Hematopoietic multipotent progenitor cell treated with erythropoietin and hydrocortisone succinate and interleukin-3 and kit ligand, for 17 days (in vitro differentiated cells): ENCODE data around the gene RTN4R.
"Not testable (repeated sequence)": the region's sequence is repeated elsewhere in the genome, so short reads cannot be mapped to it uniquely, and the experiment has no call there.

Source experiments
- DNase-seq: peaks from one replicate; pipeline ENCODE4 v3.0.0-alpha.2; 2015; ENCODE audit warnings: low spot score

RTN4R gene

GRCh38 chr22:20271114-20271994 lies 3.2 kb upstream of the RTN4R start:
- no peak for DNase-seq

GRCh38 chr22:20270190-20271113 lies 2.3 kb upstream of the RTN4R start:
- not testable (repeated sequence) for DNase-seq

GRCh38 chr22:20269673-20270072 lies 1.6 kb upstream of the RTN4R start:
- DNase-seq: not testable (repeated sequence)

GRCh38 chr22:20269201-20269600 lies 1.1 kb upstream of the RTN4R start:
- DNase-seq: not testable (repeated sequence)

GRCh38 chr22:20267441-20268278 lies 458 bp downstream of the RTN4R start:
- DNase-seq: no peak

- DNase-seq: not testable (repeated sequence)
Measured at GRCh38 chr22:20266667-20267440, 1.3 kb downstream of the RTN4R start.

GRCh38 chr22:20265772-20266666 lies 2.1 kb downstream of the RTN4R start:
- DNase-seq: not testable (repeated sequence)

- no peak for DNase-seq
Measured at GRCh38 chr22:20264614-20265452, 3.3 kb downstream of the RTN4R start.

- not testable (repeated sequence) for DNase-seq
Measured at GRCh38 chr22:20263404-20264281, 4.5 kb downstream of the RTN4R start.

- no peak for DNase-seq
Measured at GRCh38 chr22:20262582-20263147, 5.5 kb downstream of the RTN4R start.

- DNase-seq: no peak
Measured at GRCh38 chr22:20261848-20262581, 6.1 kb downstream of the RTN4R start.

- no peak for DNase-seq
Measured at GRCh38 chr22:20260071-20260765, 7.9 kb downstream of the RTN4R start.

GRCh38 chr22:20259327-20259688 lies 8.8 kb downstream of the RTN4R start:
- no peak for DNase-seq

GRCh38 chr22:20258584-20259326 lies 9.4 kb downstream of the RTN4R start:
- DNase-seq: no peak

- DNase-seq: no peak
Measured at GRCh38 chr22:20258021-20258299, 10.2 kb downstream of the RTN4R start.
